T-helper 2 cell treated with Interferon-gamma antibody and Interleukin-4, amounts not matched to agents 5 μg/mL and 100 μg/mL, for 36 hours (primary cell): Measurements from ENCODE around the gene PMPCB.

Source experiments
- DNase-seq: peaks from one replicate; pipeline ENCODE4 v3.0.0; 2021; ENCODE audit warnings: low spot score
- H3K27ac Mint-ChIP-seq: one replicate; pipeline ENCODE4 v1.8.0; 2021; ENCODE audit warnings: mild to moderate bottlenecking, mixed read lengths
- H3K27me3 Mint-ChIP-seq: one replicate; pipeline ENCODE4 v1.8.0; 2021; ENCODE audit warnings: low read depth, mixed read lengths
- H3K36me3 Mint-ChIP-seq: one replicate; pipeline ENCODE4 v1.8.0; 2021; ENCODE audit warnings: low read depth, mixed read lengths
- H3K4me1 Mint-ChIP-seq: one replicate; pipeline ENCODE4 v1.8.0; 2021; ENCODE audit warnings: low read depth, mixed read lengths
- H3K4me3 Mint-ChIP-seq: one replicate; pipeline ENCODE4 v1.8.0; 2022; ENCODE audit warnings: mild to moderate bottlenecking, moderate library complexity, mixed read lengths
- H3K9me3 Mint-ChIP-seq: one replicate; pipeline ENCODE4 v1.8.0; 2021; ENCODE audit warnings: mixed read lengths

The PMPCB gene

DNA sequence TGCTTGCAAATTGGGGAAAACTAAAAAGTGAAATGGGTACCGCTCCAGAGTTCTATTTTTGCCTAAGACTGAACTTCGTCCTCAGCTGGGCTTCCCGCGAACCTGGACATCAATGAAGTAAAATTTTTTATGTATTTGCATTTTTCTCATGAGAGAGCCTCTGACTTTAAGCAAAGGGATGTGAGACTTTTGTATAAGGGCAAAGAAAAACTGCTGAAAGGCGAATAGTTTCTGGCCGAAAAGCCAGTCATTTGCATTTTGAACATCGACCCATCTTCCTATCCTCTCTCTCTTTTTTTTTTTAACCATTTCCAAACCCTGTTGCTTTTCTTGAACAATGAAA lies 573 bp downstream of the PMPCB start:
- H3K27ac Mint-ChIP-seq: peak overlapping the region; percentile 82
- no peaks in the 10 kb centered on the region for H3K9me3 Mint-ChIP-seq
- no peak for DNase-seq
- H3K36me3 Mint-ChIP-seq: peaks cover 26% of the 10 kb centered on the region
- H3K4me3 Mint-ChIP-seq: peak overlapping the region; percentile 84
- peaks cover 3% of the 10 kb centered on the region for H3K27me3 Mint-ChIP-seq
- peaks cover 24% of the 10 kb centered on the region for H3K4me1 Mint-ChIP-seq

DNA sequence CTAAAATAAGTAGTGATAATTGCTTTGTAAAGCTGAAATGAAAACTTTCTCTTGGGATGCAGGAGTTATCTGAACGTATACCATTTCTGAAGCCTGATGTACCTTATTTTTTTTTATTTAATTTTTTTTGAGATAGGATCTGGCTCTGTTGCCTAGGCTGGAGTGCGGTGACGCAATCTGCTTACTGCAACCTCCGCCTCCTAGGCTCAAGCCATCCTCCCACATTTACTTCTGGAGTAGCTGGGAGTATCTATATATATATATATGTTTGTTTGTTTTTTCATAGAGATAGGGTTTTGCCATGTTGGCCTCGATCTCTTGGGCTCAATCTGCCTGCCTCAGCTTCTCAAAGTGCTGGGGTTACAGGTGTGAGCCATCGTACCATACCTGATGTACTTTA lies 2.4 kb downstream of the PMPCB start:
- Mint-ChIP-seq H3K27ac (no peak overlapping the region), H3K36me3 (peaks cover 43% of the 10 kb centered on the region), H3K4me3 (no peak overlapping the region), H3K4me1 (peaks cover 24% of the 10 kb centered on the region), H3K9me3 (no peaks in the 10 kb centered on the region), H3K27me3 (no peaks in the 10 kb centered on the region)
- DNase-seq: no peak

GRCh38 chr7:103301441-103301840 lies 4.2 kb downstream of the PMPCB start:
- Mint-ChIP-seq H3K4me3 (no peak overlapping the region), H3K27me3 (no peaks in the 10 kb centered on the region), H3K9me3 (no peaks in the 10 kb centered on the region), H3K4me1 (peaks cover 25% of the 10 kb centered on the region), H3K36me3 (peaks cover 55% of the 10 kb centered on the region), H3K27ac (no peak overlapping the region)
- DNase-seq: no peak

GRCh38 chr7:103307503-103308231 lies 10.4 kb downstream of the PMPCB start:
- no peak overlapping the region for H3K4me3 Mint-ChIP-seq
- H3K27ac Mint-ChIP-seq: no peak overlapping the region
- H3K36me3 Mint-ChIP-seq: peaks cover 69% of the 10 kb centered on the region
- DNase-seq: no peak
- H3K9me3 Mint-ChIP-seq: no peaks in the 10 kb centered on the region
- H3K4me1 Mint-ChIP-seq: peaks cover 1% of the 10 kb centered on the region
- no peaks in the 10 kb centered on the region for H3K27me3 Mint-ChIP-seq

DNA sequence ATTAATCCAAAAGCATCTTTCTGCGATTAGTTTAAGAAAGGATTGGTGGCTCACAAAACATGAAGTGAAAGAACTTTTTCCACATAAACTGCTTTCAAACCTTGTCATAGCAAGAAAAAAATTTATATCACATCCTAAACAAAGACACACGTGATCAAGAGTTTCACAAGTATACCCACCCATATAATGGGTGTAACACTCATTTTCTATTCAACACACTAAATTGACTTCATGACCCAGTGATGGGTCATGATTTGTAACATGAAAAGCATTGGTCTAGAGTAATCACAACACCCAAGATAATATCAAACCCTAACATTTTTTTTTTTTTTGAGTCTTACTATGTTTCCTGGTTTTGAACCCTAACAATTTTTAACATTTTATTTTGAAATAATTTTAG lies 17.6 kb downstream of the PMPCB start:
- H3K27ac Mint-ChIP-seq: peak overlapping the region; percentile 49
- H3K9me3 Mint-ChIP-seq: no peaks in the 10 kb centered on the region
- DNase-seq: no peak
- H3K4me1 Mint-ChIP-seq: peaks cover 6% of the 10 kb centered on the region
- peaks cover 78% of the 10 kb centered on the region for H3K36me3 Mint-ChIP-seq
- no peaks in the 10 kb centered on the region for H3K27me3 Mint-ChIP-seq
- H3K4me3 Mint-ChIP-seq: no peak overlapping the region

DNA sequence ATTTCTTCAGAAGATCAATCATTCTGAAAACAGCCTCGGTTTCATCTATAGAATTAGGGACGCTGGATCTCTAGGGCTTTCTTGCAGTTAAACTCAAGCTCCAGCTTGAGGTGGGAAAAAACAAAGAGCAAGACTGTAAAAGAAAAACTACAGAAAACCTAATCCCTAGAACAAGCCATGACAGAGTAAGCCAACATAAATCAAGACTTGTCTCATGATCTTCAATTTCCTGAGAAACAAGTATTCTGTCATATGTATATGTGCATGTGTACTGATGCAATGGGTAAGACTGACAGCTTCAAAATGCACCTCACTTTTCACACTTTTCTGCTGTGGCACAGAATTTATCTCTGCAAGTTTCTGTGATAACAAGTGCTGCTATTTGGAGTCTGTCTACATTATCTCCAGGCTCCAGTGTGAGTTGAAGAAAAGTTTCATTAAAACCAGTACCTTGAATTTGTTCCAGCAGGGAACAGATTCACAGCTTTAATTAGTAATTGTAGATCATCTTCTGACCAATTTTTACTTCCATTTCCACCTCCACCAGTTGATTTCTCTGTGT lies 19.2 kb downstream of the PMPCB start:
- Mint-ChIP-seq H3K27ac (no peak overlapping the region), H3K27me3 (no peaks in the 10 kb centered on the region), H3K4me3 (no peak overlapping the region), H3K36me3 (peaks cover 72% of the 10 kb centered on the region), H3K4me1 (peaks cover 6% of the 10 kb centered on the region), H3K9me3 (no peaks in the 10 kb centered on the region)
- DNase-seq: no peak

- Mint-ChIP-seq H3K27ac (no peak overlapping the region), H3K4me1 (peaks cover 6% of the 10 kb centered on the region), H3K36me3 (peaks cover 68% of the 10 kb centered on the region), H3K27me3 (no peaks in the 10 kb centered on the region), H3K9me3 (no peaks in the 10 kb centered on the region), H3K4me3 (no peak overlapping the region)
- no peak for DNase-seq
These were observed 19.8 kb downstream of the PMPCB start for GRCh38 chr7:103317009-103317408.

GRCh38 chr7:103325744-103326143 lies 28.5 kb downstream of the PMPCB start:
- no peak overlapping the region for H3K27ac Mint-ChIP-seq
- no peak for DNase-seq
- H3K36me3 Mint-ChIP-seq: peaks cover 30% of the 10 kb centered on the region
- no peak overlapping the region for H3K4me3 Mint-ChIP-seq
- H3K9me3 Mint-ChIP-seq: no peaks in the 10 kb centered on the region
- H3K4me1 Mint-ChIP-seq: peaks cover 5% of the 10 kb centered on the region
- no peaks in the 10 kb centered on the region for H3K27me3 Mint-ChIP-seq

- Mint-ChIP-seq H3K4me1 (peaks cover 11% of the 10 kb centered on the region), H3K27me3 (no peaks in the 10 kb centered on the region), H3K4me3 (no peak overlapping the region), H3K9me3 (no peaks in the 10 kb centered on the region), H3K36me3 (peaks cover 57% of the 10 kb centered on the region), H3K27ac (no peak overlapping the region)
- no peak for DNase-seq
These were observed 39.5 kb downstream of the PMPCB start for GRCh38 chr7:103336761-103337160.

DNA sequence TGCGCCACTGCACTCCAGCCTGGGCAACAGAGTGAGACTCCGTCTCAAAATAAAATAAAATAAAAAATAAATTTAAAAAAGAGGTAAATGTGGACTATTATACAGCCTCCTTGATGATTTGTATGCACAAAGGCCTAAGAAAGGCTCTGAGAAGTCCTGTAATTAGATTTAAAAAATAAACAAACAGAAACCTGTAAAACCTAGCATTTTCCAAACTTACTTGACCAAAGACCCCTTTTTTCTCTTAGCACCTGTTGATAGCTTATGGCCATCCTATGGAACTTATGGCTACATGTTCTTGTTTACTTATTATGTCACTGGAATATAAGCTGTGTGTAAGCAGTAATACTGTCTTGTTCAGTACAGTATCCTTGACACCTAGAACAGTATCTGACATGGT lies 41.6 kb downstream of the PMPCB start:
- H3K9me3 Mint-ChIP-seq: no peaks in the 10 kb centered on the region
- H3K4me3 Mint-ChIP-seq: no peak overlapping the region
- H3K36me3 Mint-ChIP-seq: peaks cover 46% of the 10 kb centered on the region
- DNase-seq: no peak
- H3K27me3 Mint-ChIP-seq: no peaks in the 10 kb centered on the region
- H3K4me1 Mint-ChIP-seq: peaks cover 19% of the 10 kb centered on the region
- no peak overlapping the region for H3K27ac Mint-ChIP-seq

GRCh38 chr7:103341466-103341865 lies 44.2 kb downstream of the PMPCB start:
- H3K4me1 Mint-ChIP-seq: peaks cover 28% of the 10 kb centered on the region
- H3K36me3 Mint-ChIP-seq: peaks cover 50% of the 10 kb centered on the region
- H3K4me3 Mint-ChIP-seq: no peak overlapping the region
- no peak overlapping the region for H3K27ac Mint-ChIP-seq
- no peaks in the 10 kb centered on the region for H3K27me3 Mint-ChIP-seq
- no peaks in the 10 kb centered on the region for H3K9me3 Mint-ChIP-seq
- DNase-seq: no peak

- Mint-ChIP-seq H3K9me3 (no peaks in the 10 kb centered on the region), H3K4me3 (peak overlapping the region; percentile 97), H3K27ac (no peak overlapping the region), H3K27me3 (no peaks in the 10 kb centered on the region), H3K36me3 (peaks cover 40% of the 10 kb centered on the region), H3K4me1 (peaks cover 31% of the 10 kb centered on the region)
- DNase-seq: no peak
These were observed 46.1 kb downstream of the PMPCB start for GRCh38 chr7:103343332-103343731.

GRCh38 chr7:103343758-103344452 lies 46.7 kb downstream of the PMPCB start:
- Mint-ChIP-seq H3K9me3 (no peaks in the 10 kb centered on the region), H3K27me3 (no peaks in the 10 kb centered on the region), H3K27ac (peak overlapping the region; percentile 99), H3K4me3 (peak overlapping the region; percentile 97), H3K4me1 (peaks cover 34% of the 10 kb centered on the region), H3K36me3 (peaks cover 43% of the 10 kb centered on the region)
- peak; percentile 40 for DNase-seq

DNA sequence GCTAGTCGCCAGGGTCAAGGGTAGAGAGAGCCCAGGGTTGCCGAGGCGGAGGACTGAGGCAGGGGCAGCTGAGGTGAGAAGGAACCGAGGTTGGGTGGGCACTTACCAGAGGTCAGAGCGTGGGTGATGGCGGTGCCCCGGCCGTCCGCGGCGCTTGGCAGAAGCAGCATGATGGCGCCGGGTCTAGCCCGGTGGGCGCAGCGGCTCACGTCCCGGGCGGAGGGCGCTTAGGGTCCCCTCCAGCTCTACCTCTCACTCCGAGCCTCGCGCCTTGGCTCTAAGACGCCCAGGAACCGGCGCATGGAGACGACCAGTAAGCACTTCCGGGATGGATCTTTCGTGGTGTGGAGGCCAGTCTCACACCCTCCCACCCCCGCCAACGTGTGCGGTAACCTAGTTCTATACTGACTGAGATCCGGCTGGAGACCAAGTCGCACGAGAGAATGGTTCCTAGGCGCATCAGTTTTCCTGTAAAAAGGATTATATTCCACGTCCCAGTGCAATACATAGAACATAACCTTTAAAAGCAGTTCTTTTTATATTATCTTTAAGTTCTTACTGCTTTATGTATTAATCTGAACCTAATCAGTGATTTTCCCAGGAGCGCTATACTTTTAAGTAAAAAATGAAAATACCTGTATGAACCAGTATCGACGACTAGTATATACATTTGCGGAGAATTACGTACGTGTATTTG lies 47.4 kb downstream of the PMPCB start, which contains the start of gene DNAJC2:
DNAJC2 (minus strand) TSS at position 315 of the 697 bp plus-strand sequence; CDS start at position 170, 145 bp downstream.
- Mint-ChIP-seq H3K36me3 (peaks cover 39% of the 10 kb centered on the region), H3K4me1 (peaks cover 32% of the 10 kb centered on the region), H3K27ac (peak within 1 kb of the TSS; percentile 99), H3K27me3 (no peaks in the 10 kb centered on the region), H3K4me3 (peak within 1 kb of the TSS; percentile 97), H3K9me3 (no peaks in the 10 kb centered on the region)
- peak; percentile 84 for DNase-seq
